ENCODE measurements around the gene ZBTB20.

The ZBTB20 gene

GRCh38 chr3:114420072-114420471 is 727.0 kb downstream of the ZBTB20 start:
- DNase-seq = no peak

- peak; percentile 75 for DNase-seq
Measured at GRCh38 chr3:114418724-114419543, 728.2 kb downstream of the ZBTB20 start.

DNA sequence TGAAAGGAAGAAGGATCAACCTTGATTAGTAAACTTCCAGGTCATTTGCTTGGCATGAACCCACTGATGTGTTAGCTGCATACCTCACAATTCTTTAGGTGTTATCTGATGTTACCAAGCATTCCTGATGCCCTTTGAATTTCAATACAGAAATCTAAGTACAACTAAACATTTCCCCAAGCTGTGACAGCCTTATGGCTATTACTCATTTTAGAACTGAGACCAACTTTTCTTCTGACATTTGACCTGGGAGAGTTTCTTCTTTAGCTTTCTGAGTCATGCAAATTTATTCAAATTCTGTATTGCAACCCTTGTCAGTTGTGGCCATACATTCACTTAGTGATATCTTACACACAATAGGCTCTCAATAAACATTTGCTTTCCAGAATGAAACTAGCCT is 729.0 kb downstream of the ZBTB20 start:
- no peak for DNase-seq

DNA sequence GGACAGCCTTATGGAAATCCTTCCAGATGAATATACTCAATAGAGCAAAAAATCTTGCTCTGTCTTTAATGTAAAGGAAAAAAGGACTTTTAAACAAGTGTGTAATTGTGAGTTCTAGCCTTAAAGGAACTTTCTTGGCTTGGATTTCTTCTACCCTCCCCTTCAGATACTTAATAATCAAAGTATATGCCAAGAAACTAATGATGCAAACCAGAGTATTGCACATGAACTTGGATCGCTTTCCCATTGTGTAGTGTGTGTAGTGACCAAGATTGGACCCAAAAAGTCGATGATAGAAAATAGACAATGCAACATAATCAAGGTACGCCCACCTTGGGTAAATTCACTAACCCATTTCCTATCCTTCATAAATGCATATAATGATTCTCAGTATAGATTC is 729.4 kb downstream of the ZBTB20 start:
- DNase-seq = no peak

DNA sequence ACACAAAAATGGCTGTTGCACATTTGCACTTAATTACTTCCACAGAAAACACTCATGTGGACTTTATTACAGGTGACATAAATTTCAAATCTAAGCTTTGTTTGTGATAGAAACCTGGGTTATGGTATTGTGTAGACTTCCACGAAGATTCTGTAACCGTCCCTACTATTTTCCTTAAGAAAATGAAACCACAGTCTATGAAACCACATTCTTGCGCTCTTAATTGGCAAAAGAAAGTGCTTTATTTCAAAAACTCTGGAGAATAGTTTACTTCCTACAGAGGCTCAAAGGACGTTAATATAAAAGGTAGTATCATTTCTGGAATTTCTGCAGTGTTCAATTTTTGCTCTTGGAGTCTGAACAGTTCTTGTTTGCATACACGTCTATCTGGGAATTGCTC is 729.8 kb downstream of the ZBTB20 start:
- DNase-seq = no peak

- no peak for DNase-seq
Measured at GRCh38 chr3:114411811-114412803, 735.0 kb downstream of the ZBTB20 start.

GRCh38 chr3:114411190-114411668 is 735.9 kb downstream of the ZBTB20 start:
- DNase-seq = no peak

DNA sequence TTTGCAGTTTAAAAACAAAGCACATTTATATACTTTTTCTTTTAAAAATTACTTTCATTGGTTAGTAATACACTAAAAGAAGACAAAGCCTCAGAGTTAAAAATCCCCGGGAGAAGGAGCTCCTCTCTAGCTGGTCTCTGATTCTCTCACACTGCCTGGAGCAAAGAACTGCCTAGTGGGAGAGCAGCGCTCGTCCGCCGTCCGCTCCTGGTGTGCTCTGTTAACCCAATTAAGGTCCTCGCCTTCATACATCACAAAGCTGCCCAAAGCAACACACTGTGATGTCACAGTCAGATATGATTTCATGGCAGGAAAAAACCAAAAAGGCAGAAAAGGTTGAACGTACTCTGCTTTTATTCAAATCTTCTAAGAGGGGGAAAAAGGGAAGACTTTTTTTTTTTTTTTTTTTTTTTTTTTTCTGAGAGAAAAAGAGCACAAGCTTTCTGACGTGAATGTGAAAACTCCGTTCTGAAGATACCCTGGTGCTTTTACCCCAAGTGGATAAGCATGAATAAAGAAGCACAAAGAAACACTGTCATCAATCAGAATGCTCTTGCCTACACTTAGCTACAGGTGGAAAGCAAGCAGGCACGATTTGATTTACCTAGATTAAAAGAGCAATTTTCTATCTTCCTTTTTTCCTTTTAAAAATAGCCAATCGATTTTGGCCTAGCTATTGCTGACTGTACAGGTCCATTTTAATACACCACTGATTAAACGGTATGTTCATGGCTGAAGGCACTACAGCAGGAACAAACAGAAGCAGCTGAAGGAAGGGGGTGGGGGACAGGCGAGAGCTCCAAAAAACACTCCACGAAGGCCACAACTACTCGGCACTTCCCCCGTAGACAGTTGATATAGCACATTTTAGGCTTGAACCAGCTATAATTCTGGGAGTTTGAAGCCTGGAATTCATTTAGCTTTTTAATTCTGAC is 738.1 kb downstream of the ZBTB20 start:
- no peak for DNase-seq

GRCh38 chr3:114406922-114407321 is 740.2 kb downstream of the ZBTB20 start:
- DNase-seq = no peak

DNA sequence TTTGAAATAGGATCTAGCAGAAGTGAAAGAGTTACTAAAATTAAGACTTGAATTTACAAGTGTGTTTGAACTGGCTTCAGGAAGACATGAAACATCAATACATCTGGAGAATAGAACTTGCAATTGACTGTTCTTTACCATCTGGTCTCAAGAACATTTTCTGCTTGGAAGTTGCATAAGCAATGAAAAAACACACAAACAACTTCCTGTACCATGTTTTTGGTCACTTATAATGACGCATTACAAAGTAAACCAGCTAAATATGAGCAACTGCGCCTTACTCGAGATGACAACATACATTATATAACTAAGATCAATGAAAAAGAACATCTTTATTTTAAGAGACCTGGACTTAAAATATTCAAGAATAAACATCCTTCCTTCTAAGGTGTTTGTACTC is 740.8 kb downstream of the ZBTB20 start:
- no peak for DNase-seq

DNA sequence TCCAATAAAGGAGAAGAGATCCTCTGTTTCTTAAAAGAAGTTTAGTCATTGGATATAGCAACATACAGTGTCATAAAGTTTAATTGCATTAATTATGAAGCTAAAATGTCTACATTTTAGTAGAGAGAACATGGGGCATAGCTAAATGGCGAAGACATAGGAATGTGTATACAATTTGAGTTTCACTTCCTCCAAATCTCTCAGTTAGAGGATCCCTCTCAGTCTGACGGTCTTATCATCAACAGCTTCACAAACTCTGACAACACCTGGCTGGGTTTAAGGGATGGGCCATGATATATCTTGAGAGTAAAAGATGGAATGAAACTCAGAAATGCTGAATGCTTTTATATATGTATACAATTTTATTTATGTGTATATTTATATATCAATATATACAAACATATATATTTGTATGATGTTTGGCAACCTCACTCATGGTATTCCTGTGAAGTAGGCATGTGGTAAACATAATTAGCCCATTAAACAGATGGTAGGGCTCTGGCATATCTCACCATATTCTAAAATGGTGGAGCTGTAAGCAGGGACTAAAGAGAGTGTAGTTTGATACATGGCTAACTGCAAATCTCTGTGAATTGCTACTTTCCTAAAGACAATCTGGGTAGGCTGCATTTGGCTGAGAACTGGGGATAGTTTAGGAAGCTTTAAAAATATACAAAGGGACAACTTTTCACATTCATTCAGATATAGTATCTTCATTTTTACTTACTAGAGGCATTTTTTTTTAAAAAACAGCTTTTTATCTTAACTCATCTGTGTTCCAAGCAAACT is 741.7 kb downstream of the ZBTB20 start:
- DNase-seq = no peak

DNA sequence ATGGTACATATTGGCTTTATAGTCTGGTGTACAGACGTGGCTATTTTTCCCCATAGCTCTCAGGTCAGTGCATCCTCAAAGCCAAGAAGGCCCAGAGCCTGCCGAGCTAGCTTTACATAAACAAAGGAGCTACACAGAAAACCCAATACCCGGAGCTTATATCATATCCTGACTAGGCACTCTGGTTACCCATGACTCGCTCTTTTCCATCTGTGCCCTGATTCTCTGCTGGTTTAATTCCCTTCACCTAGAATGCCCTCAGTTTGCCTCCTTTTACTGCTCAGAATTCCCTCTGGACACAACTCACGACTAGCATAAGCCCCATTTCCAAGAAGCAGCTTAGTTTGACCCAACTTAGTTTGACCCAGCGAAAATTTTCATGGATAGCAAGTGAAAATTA is 742.5 kb downstream of the ZBTB20 start:
- no peak for DNase-seq

DNA sequence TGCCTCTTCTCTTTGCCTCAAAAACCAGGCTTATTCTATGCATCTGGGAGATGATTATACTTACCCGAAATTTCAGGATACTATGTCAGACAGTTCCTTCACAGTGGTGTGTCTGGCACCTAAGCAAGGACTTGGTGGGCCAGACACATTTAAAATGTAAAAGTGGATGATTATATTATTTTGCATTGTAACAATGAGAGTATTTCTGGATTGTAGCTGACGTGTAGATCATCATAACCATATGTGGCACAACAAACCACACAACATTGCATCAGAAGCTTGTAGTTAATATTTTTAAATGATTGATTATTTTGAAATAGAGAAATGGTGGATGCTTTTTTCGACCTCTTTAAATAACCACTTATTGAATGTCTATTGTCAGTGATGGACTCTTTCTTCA is 744.2 kb downstream of the ZBTB20 start:
- DNase-seq = no peak

DNA sequence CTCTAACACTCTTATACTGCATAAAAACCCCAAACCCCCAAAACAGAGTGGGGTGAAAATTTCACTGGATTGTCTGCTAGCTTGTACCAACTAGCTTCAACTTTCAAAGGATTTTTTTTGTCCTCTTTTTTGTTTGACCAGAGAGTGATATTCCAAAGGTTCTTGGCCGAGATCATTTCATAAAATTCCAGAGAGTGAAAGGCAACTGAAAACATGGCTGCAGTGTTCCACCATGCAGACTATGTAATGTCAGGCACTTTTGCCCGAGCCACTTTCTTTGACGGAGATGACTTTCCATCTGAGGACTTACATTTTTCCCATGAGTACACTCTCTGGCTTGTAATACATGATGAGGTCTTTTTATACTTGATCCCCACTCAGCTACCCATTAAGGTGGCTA is 745.7 kb downstream of the ZBTB20 start:
- DNase-seq = no peak

DNA sequence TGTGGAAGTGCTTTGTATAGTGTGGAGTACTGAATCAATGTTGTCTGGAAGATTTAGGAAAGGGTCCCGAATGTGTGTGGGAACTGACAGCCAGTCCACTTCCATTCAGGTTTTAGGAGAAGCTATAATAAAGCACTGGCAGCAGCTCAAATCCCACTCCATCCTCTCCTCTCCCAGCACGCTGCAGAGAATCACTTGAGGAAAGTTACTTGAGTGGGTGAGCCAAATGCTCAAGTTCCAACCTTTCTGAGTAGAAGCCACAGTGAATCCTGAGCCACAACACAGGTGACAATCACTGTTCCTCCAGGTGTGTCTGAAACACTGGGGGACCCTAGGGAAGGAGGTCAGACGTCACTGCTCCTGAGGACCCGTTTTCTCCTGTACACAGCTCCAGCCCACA is 746.7 kb downstream of the ZBTB20 start:
- DNase-seq = no peak

DNA sequence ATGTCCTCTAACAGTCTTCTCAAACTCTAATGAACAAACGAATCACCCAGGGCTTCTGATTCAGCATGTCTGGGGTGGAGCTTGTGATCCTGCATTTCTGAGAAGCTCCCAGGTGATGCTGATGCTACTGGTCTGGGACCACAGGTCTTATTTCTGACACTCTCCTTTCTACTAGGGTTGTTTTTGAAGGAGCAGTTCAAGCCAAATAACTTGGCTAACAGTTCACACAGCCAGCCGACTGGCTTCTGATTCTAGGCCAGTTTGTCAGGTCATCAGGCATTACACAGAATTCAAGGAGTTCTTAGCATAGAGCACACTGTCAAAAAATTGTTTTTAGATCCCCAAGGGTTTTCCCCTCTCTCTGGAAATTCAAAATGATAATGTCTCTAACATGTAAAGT is 752.5 kb downstream of the ZBTB20 start:
- DNase-seq = no peak

DNA sequence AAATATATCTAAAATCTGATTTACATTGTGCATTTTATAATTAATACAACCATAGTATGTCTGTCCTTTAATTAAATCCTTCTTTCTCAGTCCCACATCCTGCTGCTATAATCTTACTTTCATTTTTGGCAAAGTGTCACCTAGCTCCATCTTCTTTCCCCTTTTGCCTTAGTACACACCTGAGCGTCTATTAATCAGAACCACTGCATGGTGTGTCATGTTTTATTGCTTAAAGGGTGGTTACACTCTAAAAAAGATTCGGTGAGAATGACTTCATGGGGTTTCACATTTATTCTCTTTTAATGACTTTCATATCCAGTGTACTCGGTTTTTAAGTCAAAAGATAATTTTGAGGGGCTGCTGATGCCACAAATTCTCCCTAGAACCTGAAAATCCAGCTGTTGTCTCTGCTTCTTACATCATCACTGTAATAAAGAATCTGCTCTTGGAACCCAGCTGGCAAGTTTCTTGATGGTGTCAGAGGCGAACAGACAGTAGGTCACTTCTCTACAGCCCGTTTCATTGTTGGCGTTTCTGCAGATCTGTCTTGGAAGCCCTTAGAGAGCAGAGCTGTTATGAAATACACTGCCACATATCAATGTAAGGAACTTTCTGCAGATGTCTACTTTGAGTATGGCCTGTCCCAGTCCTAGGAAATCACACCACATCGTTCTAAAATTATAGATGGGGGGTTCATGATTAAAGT is 753.6 kb downstream of the ZBTB20 start:
- no peak for DNase-seq

- DNase-seq = no peak
Measured at GRCh38 chr3:114392831-114393230, 754.3 kb downstream of the ZBTB20 start.

- DNase-seq = no peak
Measured at GRCh38 chr3:114389156-114389555, 757.9 kb downstream of the ZBTB20 start.

DNA sequence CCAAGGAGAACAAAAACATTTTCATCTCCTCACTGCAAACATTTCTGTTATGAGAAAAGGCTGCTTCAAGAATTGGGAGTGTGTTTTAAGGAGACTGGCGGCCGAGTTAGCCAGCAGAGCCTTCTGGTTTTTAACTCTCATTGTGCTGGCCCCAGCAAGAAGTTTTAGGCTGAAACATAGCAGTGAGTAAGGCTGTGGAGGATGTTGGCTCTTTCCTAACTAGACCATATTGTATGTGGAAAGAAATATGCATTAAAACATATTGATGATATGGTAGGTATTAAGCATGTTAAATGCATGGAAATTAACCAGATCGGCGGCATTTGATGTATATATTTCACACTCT is 762.6 kb downstream of the ZBTB20 start:
- no peak for DNase-seq

DNA sequence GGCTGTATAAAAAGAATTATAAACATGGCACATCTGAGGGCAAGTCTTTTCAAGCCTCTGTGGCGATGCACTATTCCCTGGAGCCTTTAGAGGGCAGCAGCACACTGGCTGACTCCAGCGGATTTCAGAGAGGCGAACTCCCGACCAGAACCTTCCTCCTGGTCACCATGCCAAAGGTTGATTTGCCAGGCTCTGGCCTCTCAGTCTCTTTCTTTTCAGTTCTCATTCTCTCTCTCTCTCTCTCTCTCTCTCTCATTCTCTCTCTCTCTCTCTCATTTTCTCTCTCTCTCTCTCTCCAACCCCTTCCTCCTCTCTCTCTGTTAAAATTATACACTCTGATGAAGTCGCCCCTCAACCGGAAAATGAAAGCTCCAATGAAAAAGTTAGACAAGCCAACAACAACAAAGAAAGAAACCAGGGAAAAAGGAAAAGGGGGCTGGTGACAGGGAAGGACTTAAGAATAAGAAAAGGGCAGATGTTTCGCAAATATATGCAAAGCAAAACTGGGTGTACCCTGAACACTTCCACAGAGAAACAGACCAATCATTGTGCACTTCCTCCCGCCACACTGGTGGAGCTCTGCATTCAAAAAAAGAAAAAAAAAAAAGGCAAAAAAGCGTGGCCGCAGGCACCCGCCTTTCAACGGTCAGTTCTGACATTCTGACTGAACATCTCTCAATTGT is 763.1 kb downstream of the ZBTB20 start:
- DNase-seq = peak; percentile 56
